OCI-M2 (cell line): ENCODE data around the gene SEC24B.
"Not testable (repeated sequence)": the region's sequence is repeated elsewhere in the genome, so short reads cannot be mapped to it uniquely, and the experiment has no call there.

Experiments
- DNase-seq: peaks from one replicate; lab custom pipeline; 2025; ENCODE audit not compliant: unreplicated experiment; lab: John Stamatoyannopoulos, UW

Gene SEC24B

GRCh38 chr4:109432203-109432602 is 1.4 kb upstream of the SEC24B start:
- DNase-seq: no peak

GRCh38 chr4:109432696-109433095 is 919 bp upstream of the SEC24B start:
- DNase-seq: no peak

GRCh38 chr4:109434007-109434971 is 674 bp downstream of the SEC24B start:
- DNase-seq: no peak

- no peak for DNase-seq
These were observed 2.0 kb downstream of the SEC24B start for GRCh38 chr4:109435635-109436034.

GRCh38 chr4:109436504-109436903 is 2.9 kb downstream of the SEC24B start:
- no peak for DNase-seq

GRCh38 chr4:109440948-109441347 is 7.3 kb downstream of the SEC24B start:
- no peak for DNase-seq

- DNase-seq: no peak
These were observed 8.3 kb downstream of the SEC24B start for GRCh38 chr4:109441862-109442458.

- no peak for DNase-seq
These were observed 10.7 kb downstream of the SEC24B start for GRCh38 chr4:109444182-109444844.

GRCh38 chr4:109447278-109447677 is 13.7 kb downstream of the SEC24B start:
- DNase-seq: no peak

- no peak for DNase-seq
These were observed 18.1 kb downstream of the SEC24B start for GRCh38 chr4:109451544-109452273.

- not testable (repeated sequence) for DNase-seq
These were observed 19.5 kb downstream of the SEC24B start for GRCh38 chr4:109453110-109453509.

- DNase-seq: no peak
These were observed 28.7 kb downstream of the SEC24B start for GRCh38 chr4:109462297-109462696.

GRCh38 chr4:109462802-109463201 is 29.2 kb downstream of the SEC24B start:
- no peak for DNase-seq

- DNase-seq: no peak
These were observed 31.5 kb downstream of the SEC24B start for GRCh38 chr4:109465069-109465468.

GRCh38 chr4:109469915-109470314 is 36.3 kb downstream of the SEC24B start:
- no peak for DNase-seq

GRCh38 chr4:109472343-109472761 is 38.7 kb downstream of the SEC24B start:
- no peak for DNase-seq

GRCh38 chr4:109473824-109474223 is 40.2 kb downstream of the SEC24B start:
- DNase-seq: no peak

GRCh38 chr4:109486007-109486406 is 52.4 kb downstream of the SEC24B start:
- DNase-seq: no peak

- DNase-seq: no peak
These were observed 60.9 kb downstream of the SEC24B start for GRCh38 chr4:109494563-109494962.

GRCh38 chr4:109495514-109495913 is 61.9 kb downstream of the SEC24B start:
- DNase-seq: no peak

- no peak for DNase-seq
These were observed 63.3 kb downstream of the SEC24B start for GRCh38 chr4:109496875-109497274.
